HG02884 (cell line): ENCODE results near the gene RBBP6.
"Not testable (repeated sequence)": the region's sequence is repeated elsewhere in the genome, so short reads cannot be mapped to it uniquely, and the experiment has no call there.

Experiments used
- ATAC-seq: cut with Tn5 transposase; IDR thresholded peaks from one replicate; pipeline ENCODE4 v1.9.1; 2021; ENCODE audit warnings: mild to moderate bottlenecking, moderate library complexity; ENCODE audit not compliant: unreplicated experiment

Gene RBBP6, protein sequence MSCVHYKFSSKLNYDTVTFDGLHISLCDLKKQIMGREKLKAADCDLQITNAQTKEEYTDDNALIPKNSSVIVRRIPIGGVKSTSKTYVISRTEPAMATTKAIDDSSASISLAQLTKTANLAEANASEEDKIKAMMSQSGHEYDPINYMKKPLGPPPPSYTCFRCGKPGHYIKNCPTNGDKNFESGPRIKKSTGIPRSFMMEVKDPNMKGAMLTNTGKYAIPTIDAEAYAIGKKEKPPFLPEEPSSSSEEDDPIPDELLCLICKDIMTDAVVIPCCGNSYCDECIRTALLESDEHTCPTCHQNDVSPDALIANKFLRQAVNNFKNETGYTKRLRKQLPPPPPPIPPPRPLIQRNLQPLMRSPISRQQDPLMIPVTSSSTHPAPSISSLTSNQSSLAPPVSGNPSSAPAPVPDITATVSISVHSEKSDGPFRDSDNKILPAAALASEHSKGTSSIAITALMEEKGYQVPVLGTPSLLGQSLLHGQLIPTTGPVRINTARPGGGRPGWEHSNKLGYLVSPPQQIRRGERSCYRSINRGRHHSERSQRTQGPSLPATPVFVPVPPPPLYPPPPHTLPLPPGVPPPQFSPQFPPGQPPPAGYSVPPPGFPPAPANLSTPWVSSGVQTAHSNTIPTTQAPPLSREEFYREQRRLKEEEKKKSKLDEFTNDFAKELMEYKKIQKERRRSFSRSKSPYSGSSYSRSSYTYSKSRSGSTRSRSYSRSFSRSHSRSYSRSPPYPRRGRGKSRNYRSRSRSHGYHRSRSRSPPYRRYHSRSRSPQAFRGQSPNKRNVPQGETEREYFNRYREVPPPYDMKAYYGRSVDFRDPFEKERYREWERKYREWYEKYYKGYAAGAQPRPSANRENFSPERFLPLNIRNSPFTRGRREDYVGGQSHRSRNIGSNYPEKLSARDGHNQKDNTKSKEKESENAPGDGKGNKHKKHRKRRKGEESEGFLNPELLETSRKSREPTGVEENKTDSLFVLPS (N-terminal part only)

DNA sequence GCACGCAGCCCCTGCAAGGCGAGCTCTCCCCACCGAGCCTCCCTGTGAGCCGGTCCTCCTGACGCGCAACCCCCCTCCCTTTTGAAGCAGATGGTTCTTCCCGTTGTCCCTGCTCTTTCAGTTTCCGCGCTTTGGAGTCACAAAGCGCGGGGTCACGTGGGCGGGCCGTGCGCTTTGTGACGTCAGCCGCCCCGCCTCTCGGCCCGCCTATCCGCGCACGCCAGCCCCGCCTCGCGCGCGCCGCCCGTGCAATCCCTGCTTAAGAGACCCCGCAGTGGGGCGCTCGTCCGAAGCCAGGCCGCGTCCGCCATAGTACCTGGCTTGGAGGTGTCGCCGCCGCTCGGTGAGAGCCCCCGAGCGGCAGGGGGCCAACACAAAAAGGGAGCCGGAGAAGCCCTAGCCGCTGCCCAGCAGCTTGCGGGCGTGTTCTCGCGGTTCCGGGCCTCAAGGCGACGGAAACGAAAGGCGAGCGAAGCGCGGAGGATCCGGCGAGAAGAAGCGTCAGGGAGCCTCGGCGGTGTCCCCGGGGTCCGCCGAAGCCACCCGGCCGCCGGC is at the start of gene RBBP6:
Gene RBBP6, plus strand, starts transcription at position 272 of the 555 bp plus-strand sequence. CDS start 1,061 bp downstream, outside the sequence.
- peak; percentile 73 for ATAC-seq

DNA sequence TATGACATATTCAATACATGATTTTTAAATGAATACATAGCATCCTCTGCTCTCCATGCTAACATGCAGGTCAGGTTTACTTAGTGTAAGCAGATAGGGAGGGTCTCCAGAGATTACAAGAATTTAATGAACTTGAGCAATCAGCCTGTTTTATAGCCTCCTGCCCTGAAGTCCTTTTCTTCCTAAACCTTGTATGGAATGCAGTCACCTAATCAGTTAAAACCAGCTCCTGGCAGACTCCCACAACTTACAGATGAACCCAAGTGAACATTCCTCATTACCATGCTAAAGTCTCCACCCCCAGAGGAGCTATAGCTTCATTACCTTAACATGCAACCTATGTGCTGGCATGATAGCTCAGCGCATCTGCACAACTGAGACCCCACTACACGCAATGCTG is 48.5 kb upstream of the RBBP6 start:
- ATAC-seq: no peak

DNA sequence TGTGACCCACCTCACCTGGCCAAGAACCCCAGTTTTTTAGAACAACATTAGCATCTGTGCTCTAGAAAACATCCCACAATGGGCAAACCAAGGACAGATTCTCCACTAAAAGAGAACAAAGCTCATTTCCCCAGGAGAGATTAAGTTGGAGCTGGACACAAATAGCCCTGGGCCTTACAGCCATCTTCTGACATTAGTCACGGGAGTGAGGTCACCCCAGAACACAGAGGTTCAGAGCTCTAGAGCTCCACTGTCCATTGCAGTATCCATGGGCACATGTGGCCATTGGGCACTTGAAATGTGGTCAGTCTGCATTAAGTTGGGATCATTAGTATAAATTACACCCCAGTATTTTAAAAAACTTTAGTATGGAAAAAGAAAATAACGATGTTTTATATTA is 47.6 kb upstream of the RBBP6 start:
- no peak for ATAC-seq

DNA sequence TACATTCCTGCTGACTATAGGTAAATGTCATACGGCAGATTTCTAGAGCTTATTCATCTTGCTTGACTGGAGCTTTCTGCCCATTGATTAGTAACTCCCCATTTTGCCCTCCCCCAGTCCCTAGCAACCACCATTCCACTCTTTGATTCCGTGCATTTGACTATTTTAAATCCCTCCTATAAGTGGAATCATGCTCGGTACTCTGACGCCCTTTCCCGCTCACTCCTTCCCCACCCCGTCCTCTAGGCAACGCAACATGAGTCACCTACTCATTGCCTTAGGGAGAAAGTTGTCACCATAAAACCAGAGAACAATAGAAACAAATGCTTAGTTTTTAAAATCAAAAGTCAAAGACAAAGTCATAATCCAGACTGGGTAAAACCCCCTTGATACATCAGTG is 45.5 kb upstream of the RBBP6 start:
- no peak for ATAC-seq

DNA sequence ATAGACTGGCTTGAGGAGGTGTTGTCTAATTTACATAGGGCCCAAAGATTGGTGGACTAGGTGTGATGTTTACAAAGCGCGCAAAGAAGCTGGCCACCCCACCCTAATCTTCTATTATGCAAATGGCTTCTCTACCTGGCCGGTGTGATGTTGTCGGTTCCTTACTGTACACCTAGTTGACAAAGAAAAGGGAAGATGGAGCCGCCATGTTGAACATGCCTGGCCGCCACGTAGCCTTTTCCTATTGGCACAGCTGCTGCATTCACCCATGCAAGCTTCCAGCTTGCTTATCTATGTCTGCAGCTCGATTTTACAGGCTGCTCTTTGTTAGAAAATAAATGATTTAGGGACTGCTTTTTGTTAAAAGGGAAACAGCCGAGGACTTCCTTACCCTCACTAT is 44.2 kb upstream of the RBBP6 start:
- ATAC-seq: not testable (repeated sequence)

DNA sequence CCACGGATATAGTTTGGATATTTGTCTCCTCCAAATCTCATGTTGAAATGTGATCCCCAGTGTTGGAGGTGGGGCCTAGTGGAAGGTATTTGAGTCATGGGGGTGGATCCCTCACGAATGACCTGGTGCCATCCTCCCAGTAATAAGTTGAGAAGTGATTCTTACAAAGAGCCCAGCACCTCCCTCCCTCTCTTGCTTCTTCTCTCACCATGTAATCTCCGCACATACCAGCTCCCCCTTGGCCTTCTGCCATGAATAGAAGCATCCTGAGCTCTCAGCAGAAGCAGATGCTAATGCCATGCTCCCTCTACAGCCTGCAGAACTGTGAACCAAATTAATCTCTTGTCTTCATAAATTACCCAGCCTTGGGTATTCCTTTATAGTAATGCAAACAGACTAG is 41.9 kb upstream of the RBBP6 start:
- ATAC-seq: no peak

DNA sequence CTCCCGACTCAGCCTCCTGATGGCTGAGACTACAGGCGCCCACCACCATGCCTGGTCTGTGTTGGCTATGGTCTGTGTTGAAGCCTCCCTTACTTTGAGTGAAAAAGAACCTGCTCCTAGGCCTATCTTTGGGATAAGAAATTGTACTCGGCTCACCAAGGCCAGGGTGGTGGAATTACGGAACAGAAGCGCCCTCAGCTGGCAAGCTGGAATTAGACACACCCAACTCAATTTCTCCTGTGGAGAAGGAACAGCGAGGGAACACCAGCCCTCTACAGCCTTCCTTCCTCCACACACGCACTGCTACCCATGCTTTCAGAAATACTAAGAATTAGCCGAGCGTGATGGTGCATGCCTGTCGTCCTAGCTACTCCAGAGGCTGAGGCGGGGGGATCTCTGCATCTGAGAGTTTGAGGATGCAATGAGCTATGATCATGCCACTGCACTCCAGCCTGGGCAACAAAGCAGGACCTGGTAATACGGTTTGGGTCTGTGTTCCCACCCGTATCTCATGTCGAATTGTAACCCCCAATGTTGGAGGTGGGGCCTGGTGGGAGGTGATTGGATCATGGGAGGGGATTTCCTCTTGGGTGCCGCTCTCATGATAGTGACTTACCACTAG is 40.1 kb upstream of the RBBP6 start:
- ATAC-seq: no peak

DNA sequence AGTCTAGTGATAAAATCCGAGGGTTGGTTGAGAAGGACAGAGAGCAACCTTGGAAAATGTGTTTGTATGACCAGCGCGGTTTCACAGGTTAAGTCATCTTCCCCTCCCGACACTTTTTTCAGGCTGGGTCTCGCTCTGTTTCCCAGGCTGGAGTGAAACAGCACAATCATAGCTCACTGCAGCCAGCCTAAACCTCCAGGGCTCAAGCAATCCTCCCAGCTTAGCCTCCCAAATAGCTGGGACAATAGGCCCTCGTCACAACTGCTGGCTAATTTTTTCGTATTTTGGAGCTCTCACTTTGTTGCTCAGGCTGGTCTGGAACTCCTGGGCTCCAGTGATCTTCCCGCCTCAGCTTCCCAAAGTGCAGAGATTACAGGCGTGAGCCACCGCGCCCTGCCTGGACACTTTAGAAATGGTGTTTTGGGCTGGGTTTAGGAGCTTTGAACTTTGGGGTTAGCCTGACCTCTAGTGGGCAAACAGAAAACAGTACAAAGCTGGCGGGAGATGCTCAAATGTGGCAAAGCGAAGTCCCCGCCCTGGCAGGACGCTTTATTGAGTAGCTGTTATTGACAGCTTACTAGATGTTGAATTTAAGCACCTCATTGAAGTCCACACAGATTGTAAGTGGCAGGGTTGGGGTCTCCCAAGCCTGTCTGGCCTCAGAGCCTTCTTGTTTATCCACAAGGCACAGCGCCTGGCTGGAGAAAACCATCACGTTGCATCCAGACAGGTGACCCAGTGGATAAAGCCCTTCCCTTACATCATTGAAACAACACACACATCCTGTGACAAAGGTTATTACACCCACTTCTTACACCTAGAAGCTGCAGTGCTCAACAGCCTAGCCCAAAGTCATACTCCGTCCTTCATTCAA is 34.7 kb upstream of the RBBP6 start:
- ATAC-seq: no peak

DNA sequence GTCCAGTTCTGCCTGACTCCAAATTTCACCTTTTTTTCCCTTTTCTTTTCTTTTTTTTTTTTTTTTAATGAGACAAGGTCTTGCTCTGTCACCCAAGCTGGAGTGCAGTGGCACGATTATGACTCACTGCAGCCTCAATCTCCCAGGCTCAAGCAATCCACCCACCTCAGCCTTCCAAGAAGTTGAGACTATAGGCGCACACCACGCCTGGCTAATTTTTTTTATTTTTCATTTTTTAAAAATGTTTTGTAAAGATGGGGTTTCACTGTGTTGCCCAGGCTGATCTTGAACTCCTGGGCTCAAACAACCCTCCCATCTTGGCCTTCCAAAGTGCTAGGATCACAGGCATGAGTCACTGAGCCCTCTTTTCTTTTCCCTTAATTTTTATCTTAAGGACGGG is 33.4 kb upstream of the RBBP6 start:
- no peak for ATAC-seq

DNA sequence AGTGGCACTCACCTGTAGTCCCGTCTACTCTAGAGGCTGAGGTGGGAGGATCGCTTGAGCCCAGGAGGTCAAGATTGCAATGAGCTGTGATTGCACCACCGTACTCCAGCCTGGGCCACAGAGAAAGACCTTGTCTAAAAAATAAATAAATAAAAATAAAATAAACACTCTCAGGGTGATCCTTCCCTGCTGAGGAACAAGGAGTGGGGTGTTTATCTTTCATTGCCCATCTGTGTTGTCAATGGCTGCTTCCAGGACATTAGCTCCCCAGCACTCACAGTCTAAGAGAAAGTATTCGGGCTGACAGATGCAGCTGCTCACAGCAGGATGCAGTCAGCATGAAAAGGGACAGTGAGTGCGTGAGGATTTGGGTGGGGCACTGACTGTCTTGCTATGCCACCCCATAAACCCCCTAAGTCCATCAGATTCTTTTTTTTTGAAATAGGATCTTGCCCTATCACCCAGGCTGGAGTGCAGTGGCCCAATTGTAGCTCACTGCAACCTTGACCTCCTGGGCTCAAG is 31.3 kb upstream of the RBBP6 start:
- no peak for ATAC-seq

DNA sequence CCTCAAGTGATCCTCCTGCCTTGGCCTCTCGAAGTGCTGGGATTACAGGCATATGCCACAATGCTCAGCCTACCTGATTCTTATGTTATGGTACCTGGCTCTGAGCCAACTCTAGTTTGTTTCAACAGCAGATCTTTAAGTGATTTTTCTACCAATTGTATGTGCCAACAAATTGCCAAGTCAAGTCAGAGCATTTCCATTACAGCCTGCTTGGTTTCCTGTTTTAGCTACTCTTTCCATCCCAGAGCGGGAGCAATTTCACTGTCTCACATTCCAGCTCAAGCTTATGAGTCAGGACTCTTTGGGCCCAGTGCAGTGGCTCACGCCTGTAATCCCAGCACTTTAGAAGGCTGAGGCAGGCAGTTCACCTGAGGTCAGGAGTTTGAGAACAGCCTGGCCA is 30.8 kb upstream of the RBBP6 start:
- no peak for ATAC-seq

DNA sequence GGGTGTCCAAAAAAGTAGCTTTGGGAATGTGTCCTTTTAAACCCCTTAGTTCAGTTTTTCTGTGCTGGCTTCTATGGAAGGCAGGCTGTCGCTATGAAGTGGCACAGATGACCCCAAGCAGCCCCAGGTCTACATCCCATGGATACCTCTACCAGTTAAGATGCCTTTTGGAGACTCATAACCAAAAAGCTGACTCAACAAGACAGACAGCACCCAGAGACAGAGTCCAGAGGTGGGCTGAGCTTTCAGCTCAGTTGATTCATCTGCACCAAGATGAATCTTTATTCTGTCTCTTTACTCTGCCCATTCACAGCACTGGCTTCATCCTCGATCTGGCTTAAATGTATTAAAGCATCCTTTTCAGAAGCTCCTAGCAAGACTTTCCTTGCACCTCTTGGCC is 29.8 kb upstream of the RBBP6 start:
- ATAC-seq: no peak

DNA sequence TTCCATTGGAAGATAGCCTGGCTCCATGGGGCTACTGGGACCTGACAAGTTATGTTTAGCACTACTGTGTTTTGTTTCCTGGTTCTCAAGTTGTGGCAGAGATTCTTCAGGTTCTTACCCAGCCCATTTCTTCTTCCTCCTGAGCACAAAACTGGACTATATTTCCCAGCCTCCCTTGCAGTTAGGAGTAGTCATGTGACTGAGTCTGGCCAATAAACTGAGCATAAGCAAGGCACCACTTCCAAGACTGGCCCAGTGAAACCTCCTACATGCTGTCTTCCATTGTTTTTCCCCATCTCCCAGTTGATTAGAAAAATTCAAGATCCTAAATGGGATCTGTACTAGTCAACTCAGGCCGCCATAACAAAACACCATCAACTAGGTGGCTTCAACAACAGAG is 28.2 kb upstream of the RBBP6 start:
- no peak for ATAC-seq

DNA sequence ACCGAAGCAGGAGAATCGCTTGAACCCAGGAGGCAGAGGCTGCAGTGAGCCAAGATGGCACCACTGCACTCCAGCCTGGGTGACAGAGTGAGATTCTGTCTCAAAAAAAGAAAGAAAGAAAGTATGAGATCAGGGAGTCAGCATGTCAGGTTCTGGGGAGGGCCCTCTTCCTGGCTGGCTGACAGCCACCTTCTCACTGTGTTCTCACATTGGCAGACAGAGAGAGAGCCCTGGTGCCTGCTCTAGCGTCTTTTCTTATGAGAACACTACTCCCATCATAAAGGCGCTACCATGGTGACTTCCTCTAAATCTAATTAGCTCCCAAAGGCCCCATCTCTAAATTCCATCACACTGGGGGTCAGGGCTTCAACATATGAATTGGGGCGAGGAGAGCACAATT is 27.6 kb upstream of the RBBP6 start:
- ATAC-seq: no peak

DNA sequence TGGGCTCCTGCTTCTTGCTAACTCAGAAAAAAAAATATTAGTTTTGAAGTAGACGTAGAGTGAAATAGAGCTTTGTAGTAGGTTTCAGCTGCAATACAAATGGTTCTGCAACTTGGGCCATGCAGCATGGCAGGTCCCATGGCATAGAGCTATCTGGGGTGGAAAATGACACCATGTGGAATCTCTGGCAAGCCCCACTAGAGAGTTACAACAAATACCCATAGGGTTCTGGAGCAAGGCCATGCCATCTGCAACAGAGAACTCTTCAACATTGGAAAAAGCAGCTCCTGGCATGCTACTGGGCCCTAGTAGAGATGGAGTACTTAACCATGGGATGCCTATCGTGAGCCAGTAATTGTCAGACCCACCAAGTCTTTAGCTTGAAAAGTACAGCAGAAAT is 25.3 kb upstream of the RBBP6 start:
- no peak for ATAC-seq

DNA sequence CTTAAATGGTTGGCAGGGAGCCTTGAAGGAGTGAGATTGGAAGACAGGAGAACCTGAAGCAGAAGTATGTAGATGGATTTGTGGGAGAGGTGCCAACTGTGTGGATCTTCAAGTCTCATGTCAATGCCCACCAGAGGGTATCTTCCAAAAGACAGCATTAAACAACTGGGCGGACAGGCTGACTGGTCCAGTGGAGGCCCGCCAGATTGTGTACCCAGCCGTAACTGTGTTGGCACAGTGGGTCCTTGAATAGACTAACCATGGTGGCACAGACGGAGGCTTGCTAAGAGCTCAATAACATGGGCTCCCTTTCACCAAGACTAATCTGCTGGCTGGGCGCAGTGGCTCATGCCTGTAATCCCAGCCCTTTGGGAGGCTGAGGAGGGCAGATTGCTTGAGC is 24.2 kb upstream of the RBBP6 start:
- no peak for ATAC-seq

DNA sequence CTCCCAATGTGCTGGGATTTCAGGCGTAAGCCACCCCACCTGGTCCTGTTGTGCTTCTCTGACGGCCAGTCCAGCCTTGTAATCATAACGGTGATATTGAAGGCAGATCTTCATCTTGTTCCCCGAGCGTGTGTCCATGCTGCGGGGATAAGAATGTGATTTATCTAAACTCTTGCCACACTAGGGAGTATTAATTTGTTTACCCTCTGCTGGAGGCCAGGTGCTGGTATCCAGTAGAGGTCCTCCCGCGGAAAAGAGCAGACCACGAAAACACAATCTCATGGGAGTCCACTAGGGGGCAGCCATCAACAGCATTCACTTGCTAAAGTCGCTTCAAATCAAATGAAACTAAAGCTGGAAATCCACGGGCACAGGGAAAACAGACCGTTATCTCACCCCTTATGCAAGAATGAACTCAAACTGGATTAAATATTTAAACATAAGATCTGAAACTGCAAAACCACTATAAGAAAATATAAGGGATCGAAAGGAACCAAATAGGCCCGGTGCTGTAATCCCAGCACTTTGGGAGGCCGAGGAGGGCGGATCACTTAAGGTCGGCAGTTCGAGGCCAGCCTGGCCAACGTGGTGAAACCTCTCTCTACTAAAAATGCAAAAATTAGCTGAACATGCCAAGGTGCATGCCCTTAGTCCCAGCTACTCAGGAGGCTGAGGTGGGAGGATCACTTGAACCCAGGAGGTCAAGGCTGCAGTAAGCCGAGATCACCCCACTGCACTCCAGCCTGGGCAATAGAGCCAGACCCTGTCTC is 22.3 kb upstream of the RBBP6 start:
- no peak for ATAC-seq

DNA sequence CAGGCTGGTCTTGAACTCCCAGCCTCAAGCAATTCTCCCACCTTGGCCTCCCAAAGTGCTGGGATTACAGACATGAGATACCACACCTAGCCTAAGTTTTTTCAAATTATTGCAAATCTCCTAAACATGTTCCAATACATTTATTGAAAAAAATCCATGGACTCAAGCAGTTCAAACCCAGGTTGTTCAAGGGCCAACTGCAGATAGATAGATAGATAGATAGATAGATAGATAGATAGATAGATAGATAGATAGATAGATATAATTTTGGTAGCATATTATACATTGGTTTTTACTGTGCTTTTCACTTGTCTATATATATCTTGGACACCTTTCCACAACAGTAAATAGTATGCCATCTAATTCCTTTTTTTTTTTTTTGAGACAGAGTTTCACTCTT is 20.9 kb upstream of the RBBP6 start:
- no peak for ATAC-seq

DNA sequence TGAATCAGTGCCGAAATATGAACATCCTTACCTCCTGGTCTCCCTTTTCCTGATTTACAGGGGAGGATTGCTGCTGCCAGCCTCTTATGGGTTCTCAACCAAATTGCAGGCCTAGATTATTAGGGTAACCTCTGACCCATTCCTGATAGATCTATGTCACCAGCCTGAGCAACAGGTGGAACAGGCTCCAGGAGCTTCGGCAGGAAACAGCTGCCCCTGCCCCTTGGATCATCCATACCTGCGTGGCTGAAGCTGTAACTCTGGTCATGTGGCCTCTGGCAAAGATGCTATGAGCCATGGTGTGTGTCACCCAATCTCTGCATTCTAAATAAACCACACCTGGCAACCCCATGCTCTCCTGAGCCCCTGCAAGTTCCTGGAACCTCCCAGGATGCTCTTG is 18.4 kb upstream of the RBBP6 start:
- ATAC-seq: no peak
